Brain microvascular endothelial cell (primary cell): Measurements from ENCODE around the gene ARMC9.

Experiments
- DNase-seq: peaks from one replicate; pipeline ENCODE4 v3.0.0-alpha.2; 2020
- H3K27ac ChIP-seq: fragments of 250-450 bp; sonication (Bioruptor Pico); 2 replicates; pipeline ENCODE4 v1.5.1; 2020; ENCODE audit warnings: mild to moderate bottlenecking, moderate library complexity
- H3K27me3 ChIP-seq: fragments of 250-450 bp; sonication (Bioruptor Pico); replicated peaks from 2 replicates; pipeline ENCODE4 v1.5.1; 2020; ENCODE audit warnings: mild to moderate bottlenecking
- H3K36me3 ChIP-seq: fragments of 250-450 bp; sonication (Bioruptor Pico); replicated peaks from 2 replicates; pipeline ENCODE4 v1.5.1; 2020; ENCODE audit warnings: mild to moderate bottlenecking
- H3K4me3 ChIP-seq: 2 replicates; pipeline ENCODE4 v1.5.1; 2011; ENCODE audit warnings: low read depth, mild to moderate bottlenecking, control low read depth, low read length, moderate library complexity
- CTCF ChIP-seq: IDR thresholded peaks from 2 replicates; pipeline ENCODE4 v1.5.1; 2011; ENCODE audit warnings: low read depth, mild to moderate bottlenecking, moderate library complexity, low read length, control low read depth, inconsistent platforms; ENCODE audit errors: missing control alignments
- in situ Hi-C: cut with HindIII; loops from 2 replicates; pipeline ENCODE4 v1.10.0; 2017; ENCODE audit warnings: low sequenced_read_pairs, low pct_ligation_motif_present

Gene ARMC9

GRCh38 chr2:231335591-231335990 is 137.2 kb downstream of the ARMC9 start:
- Histone ChIP-seq H3K36me3 (peaks cover 28% of the 10 kb centered on the region), H3K27ac (no peak overlapping the region), H3K27me3 (no peaks in the 10 kb centered on the region), H3K4me3 (no peak overlapping the region)
- no peak for DNase-seq
- in situ Hi-C loops, result no loop called here
- no peak for TF ChIP-seq CTCF

- TF ChIP-seq CTCF, result no peak
- no peak overlapping the region for H3K4me3 ChIP-seq
- H3K27me3 ChIP-seq, result no peaks in the 10 kb centered on the region
- H3K27ac ChIP-seq, result no peak overlapping the region
- DNase-seq, result no peak
- peaks cover 28% of the 10 kb centered on the region for H3K36me3 ChIP-seq
- in situ Hi-C loops, result no loop called here
Measured at GRCh38 chr2:231336236-231336635, 137.8 kb downstream of the ARMC9 start.

DNA sequence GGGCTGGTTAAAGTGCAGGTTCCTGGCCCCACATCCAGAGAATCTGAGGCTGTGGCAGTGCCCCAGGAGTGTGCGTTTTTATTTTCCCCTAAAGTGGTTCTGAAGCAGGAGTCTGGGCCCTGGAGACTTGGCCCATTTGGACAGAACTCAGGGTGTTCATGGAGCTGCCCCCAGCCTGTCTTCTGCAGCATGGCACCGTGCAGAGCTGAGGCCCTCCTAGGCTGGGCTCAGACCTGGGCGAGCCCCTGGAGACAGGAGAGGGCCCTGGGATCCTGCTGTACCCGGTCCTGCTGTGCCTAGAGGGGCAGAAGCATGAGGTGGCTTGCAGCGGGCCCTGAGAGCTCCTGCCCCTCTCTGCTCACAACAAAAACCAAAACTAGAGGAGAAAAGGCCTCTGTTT is 138.3 kb downstream of the ARMC9 start:
- no peak overlapping the region for H3K4me3 ChIP-seq
- no peak overlapping the region for H3K27ac ChIP-seq
- in situ Hi-C loops, result no loop called here
- H3K36me3 ChIP-seq, result peaks cover 23% of the 10 kb centered on the region
- no peak for TF ChIP-seq CTCF
- DNase-seq, result no peak
- H3K27me3 ChIP-seq, result no peaks in the 10 kb centered on the region

- in situ Hi-C loops, result no loop called here
- TF ChIP-seq CTCF, result no peak
- Histone ChIP-seq H3K36me3 (peaks cover 12% of the 10 kb centered on the region), H3K4me3 (no peak overlapping the region), H3K27ac (no peak overlapping the region), H3K27me3 (no peaks in the 10 kb centered on the region)
- DNase-seq, result no peak
Measured at GRCh38 chr2:231337807-231338759, 139.7 kb downstream of the ARMC9 start.

- no peak overlapping the region for H3K4me3 ChIP-seq
- TF ChIP-seq CTCF, result no peak
- H3K27me3 ChIP-seq, result no peaks in the 10 kb centered on the region
- peaks cover 4% of the 10 kb centered on the region for H3K36me3 ChIP-seq
- DNase-seq, result no peak
- H3K27ac ChIP-seq, result no peak overlapping the region
- in situ Hi-C loops, result no loop called here
Measured at GRCh38 chr2:231339316-231339715, 140.9 kb downstream of the ARMC9 start.

GRCh38 chr2:231341100-231341499 is 142.7 kb downstream of the ARMC9 start:
- H3K36me3 ChIP-seq, result peaks cover 4% of the 10 kb centered on the region
- H3K4me3 ChIP-seq, result no peak overlapping the region
- H3K27ac ChIP-seq, result no peak overlapping the region
- no peak for DNase-seq
- in situ Hi-C loops, result no loop called here
- no peak for TF ChIP-seq CTCF
- H3K27me3 ChIP-seq, result no peaks in the 10 kb centered on the region
